ENCODE results near the gene POLDIP3.

- TF ChIP-seq CTCF (conservative IDR thresholded peaks at IDR 0.05) = no peak
- no peak for TF ChIP-seq ZFX (IDR thresholded peaks at IDR 0.05)
Observed at GRCh38 chr22:42646569-42647525, 32.2 kb upstream of the POLDIP3 start.

All from C4-2B (cell line).